ENCODE results near the gene ANK3.

Gene ANK3

GRCh38 chr10:60362461-60362860 lies 27.2 kb downstream of the ANK3 start:
- ChIA-PET CTCF (interaction anchor here (0.6 kb wide), 2 partner anchors 12 to 43 kb away, joined by 3 read pairs; no protein-coding TSS in a partner anchor), POLR2A (ENCODE audit: low non-redundant PET) (no interaction called here)
- TF ChIP-seq CTCF (conservative IDR thresholded peaks at IDR 0.05; ENCODE audit: low read depth): no peak
- no peak for DNase-seq (ENCODE audit: low spot score)
- no peak overlapping the region for H3K27ac ChIP-seq

GRCh38 chr10:60359066-60359465 lies 30.6 kb downstream of the ANK3 start:
- POLR2A ChIA-PET (ENCODE audit: low non-redundant PET): no interaction called here
- no peak overlapping the region for H3K27ac ChIP-seq
- CTCF ChIA-PET: no interaction called here
- TF ChIP-seq CTCF (conservative IDR thresholded peaks at IDR 0.05; ENCODE audit: low read depth): no peak
- no peak for DNase-seq (ENCODE audit: low spot score)

- TF ChIP-seq CTCF (conservative IDR thresholded peaks at IDR 0.05; ENCODE audit: low read depth): no peak
- DNase-seq (ENCODE audit: low spot score): no peak
- CTCF ChIA-PET: interaction anchor here (0.6 kb wide), 2 partner anchors 119 to 1718 kb away, joined by 3 to 4 read pairs; no protein-coding TSS in a partner anchor
- no peak overlapping the region for H3K27ac ChIP-seq
- POLR2A ChIA-PET (ENCODE audit: low non-redundant PET): no interaction called here
Observed at GRCh38 chr10:60358282-60358681, 31.4 kb downstream of the ANK3 start.

- CTCF ChIA-PET: no interaction called here
- no peak overlapping the region for H3K27ac ChIP-seq
- POLR2A ChIA-PET (ENCODE audit: low non-redundant PET): no interaction called here
- TF ChIP-seq CTCF (conservative IDR thresholded peaks at IDR 0.05; ENCODE audit: low read depth): no peak
- no peak for DNase-seq (ENCODE audit: low spot score)
Observed at GRCh38 chr10:60353519-60354258, 36.0 kb downstream of the ANK3 start.

GRCh38 chr10:60352105-60352504 lies 37.6 kb downstream of the ANK3 start:
- ChIA-PET CTCF (interaction anchor here (0.7 kb wide), 1 partner anchor 499 kb away, joined by 3 read pairs; no protein-coding TSS in a partner anchor), POLR2A (ENCODE audit: low non-redundant PET) (no interaction called here)
- no peak overlapping the region for H3K27ac ChIP-seq
- no peak for DNase-seq (ENCODE audit: low spot score)
- TF ChIP-seq CTCF (conservative IDR thresholded peaks at IDR 0.05; ENCODE audit: low read depth): no peak

GRCh38 chr10:60351191-60351853 lies 38.4 kb downstream of the ANK3 start:
- no peak for DNase-seq (ENCODE audit: low spot score)
- H3K27ac ChIP-seq: no peak overlapping the region
- CTCF ChIA-PET: no interaction called here
- POLR2A ChIA-PET (ENCODE audit: low non-redundant PET): no interaction called here
- no peak for TF ChIP-seq CTCF (conservative IDR thresholded peaks at IDR 0.05; ENCODE audit: low read depth)

Data from RWPE1 (cell line).